HG03354 (cell line): Measurements from ENCODE around the gene NUP188.

ENCODE experiments used
- ATAC-seq: cut with Tn5 transposase; IDR thresholded peaks from one replicate; pipeline ENCODE4 v1.9.1; 2021; ENCODE audit warnings: mild to moderate bottlenecking; ENCODE audit not compliant: unreplicated experiment, poor library complexity, severe bottlenecking

Gene NUP188

DNA sequence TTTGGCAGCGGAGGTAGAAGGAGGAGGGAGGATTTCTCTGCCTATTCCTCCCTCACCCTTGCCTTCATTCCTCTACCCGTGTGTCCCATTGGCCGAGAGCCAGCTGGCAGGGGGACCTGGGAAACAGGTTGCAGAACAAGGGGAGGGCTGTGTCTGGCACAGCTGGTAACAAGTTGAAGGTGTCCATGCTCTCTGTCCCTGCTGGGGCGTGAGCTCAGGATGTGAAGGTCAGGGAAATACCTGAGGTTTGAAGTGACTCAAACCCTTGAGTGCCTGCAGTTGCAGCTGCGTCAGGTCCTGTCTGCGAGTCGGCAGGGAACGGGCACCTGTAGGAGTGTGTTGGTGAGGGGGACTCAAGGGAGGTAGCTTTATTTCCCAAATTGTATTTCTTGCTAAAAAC lies 105.1 kb downstream of the NUP188 start:
- no peak for ATAC-seq

DNA sequence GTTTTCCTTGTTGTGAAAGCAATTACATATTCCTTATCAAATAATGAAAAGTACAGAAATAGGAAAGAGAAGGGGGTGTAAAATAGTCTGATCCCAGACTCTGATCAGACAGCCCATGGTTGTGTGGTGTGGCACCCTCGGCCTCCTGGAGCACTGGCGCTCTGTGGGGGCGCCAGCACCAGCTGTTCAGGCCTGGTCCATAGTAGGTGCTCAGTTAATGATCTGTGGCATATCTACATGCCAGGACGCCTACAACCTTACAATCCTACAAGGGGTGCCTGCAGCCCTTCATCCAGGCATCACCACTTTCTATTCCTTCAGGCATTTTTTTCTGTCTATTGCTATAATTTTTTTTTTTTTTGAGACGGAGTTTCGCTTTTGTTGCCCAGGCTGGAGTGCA lies 105.5 kb downstream of the NUP188 start:
- no peak for ATAC-seq

DNA sequence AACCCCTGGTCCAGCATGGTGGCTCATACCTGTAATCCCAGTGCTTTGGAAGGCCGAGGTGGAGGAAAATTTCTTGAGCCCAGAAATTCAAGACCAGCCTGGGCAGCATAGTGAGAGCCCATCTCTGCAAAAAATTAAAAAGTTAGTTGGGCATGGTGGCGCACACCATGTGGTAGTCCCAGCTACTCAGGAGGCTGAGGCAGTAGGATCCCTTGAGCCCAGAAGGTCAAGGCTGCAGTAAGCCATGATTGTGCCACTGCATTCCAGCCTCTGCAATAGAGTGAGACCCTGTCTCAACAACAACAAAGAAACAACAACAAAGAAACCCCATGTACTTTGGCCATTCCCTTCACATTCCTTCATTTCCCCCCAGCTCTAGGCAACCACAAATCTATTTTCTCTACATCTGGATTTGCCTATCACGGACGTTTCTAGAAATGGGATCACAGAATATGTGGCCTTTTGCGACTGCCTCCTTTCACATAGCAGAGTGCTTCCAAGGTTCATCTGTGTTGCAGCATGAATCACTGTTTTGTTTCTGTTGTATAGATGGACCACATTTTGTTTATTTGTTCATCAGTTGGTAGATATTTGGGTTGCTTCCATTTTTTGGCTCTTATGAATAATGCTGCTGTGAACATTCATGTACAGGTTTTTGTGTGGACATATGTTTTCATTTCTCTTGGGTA lies 106.8 kb downstream of the NUP188 start:
- ATAC-seq: no peak
